HS-27A (cell line): ENCODE results near the gene UGT1A10.
"Not testable (repeated sequence)": the region's sequence is repeated elsewhere in the genome, so short reads cannot be mapped to it uniquely, and the experiment has no call there.

Source experiments
- DNase-seq: peaks from one replicate; pipeline ENCODE4 v3.0.0-alpha.2; 2012; ENCODE audit warnings: low read depth, missing footprints

UGT1A10 gene

GRCh38 chr2:233743464-233744259 lies 107.4 kb downstream of the UGT1A10 start:
- no peak for DNase-seq

GRCh38 chr2:233745073-233745755 lies 109.0 kb downstream of the UGT1A10 start:
- DNase-seq, result no peak

- DNase-seq, result not testable (repeated sequence)
These were observed 109.6 kb downstream of the UGT1A10 start for GRCh38 chr2:233745838-233746237.

- no peak for DNase-seq
These were observed 110.4 kb downstream of the UGT1A10 start for GRCh38 chr2:233746475-233747282.

GRCh38 chr2:233747283-233747544 lies 111.0 kb downstream of the UGT1A10 start:
- no peak for DNase-seq

- DNase-seq, result not testable (repeated sequence)
These were observed 114.4 kb downstream of the UGT1A10 start for GRCh38 chr2:233750689-233751088.

- DNase-seq, result not testable (repeated sequence)
These were observed 115.2 kb downstream of the UGT1A10 start for GRCh38 chr2:233751212-233752009.

GRCh38 chr2:233754872-233755611 lies 118.8 kb downstream of the UGT1A10 start:
- DNase-seq, result no peak

GRCh38 chr2:233756429-233757081 lies 120.3 kb downstream of the UGT1A10 start:
- DNase-seq, result no peak

- no peak for DNase-seq
These were observed 121.9 kb downstream of the UGT1A10 start for GRCh38 chr2:233758141-233758540.

- no peak for DNase-seq
These were observed 122.6 kb downstream of the UGT1A10 start for GRCh38 chr2:233758849-233759248.

GRCh38 chr2:233760043-233760442 lies 123.8 kb downstream of the UGT1A10 start, which contains the start of gene UGT1A1:
Gene UGT1A1 (plus strand): TSS chr2:233760270. CDS start chr2:233760288, 18 bp downstream.
- DNase-seq, result no peak

GRCh38 chr2:233761040-233761769 lies 125.0 kb downstream of the UGT1A10 start:
- DNase-seq, result no peak

- DNase-seq, result no peak
These were observed 128.0 kb downstream of the UGT1A10 start for GRCh38 chr2:233764264-233764663.

GRCh38 chr2:233764761-233765160 lies 128.5 kb downstream of the UGT1A10 start:
- DNase-seq, result no peak

GRCh38 chr2:233766416-233766815 lies 130.2 kb downstream of the UGT1A10 start:
- no peak for DNase-seq

GRCh38 chr2:233768076-233768475 lies 131.8 kb downstream of the UGT1A10 start:
- DNase-seq, result no peak

GRCh38 chr2:233769260-233769659 lies 133.0 kb downstream of the UGT1A10 start:
- no peak for DNase-seq

- DNase-seq, result no peak
These were observed 135.9 kb downstream of the UGT1A10 start for GRCh38 chr2:233772153-233772552.

GRCh38 chr2:233772583-233772982 lies 136.3 kb downstream of the UGT1A10 start:
- no peak for DNase-seq
